OCI-LY3 (cell line): ENCODE measurements around the gene IRGQ.
"Not testable (repeated sequence)": the region's sequence is repeated elsewhere in the genome, so short reads cannot be mapped to it uniquely, and the experiment has no call there.

Experiments
- H2AFZ ChIP-seq: fragments of 200-600, 300-600 bp; shearing (Covaris generic); 2 replicates; pipeline ENCODE4 v1.6.0; 2014; ENCODE audit warnings: antibody characterized with exemption, low read depth, low read length
- H3K27ac ChIP-seq: fragments of 200-600, 300-600 bp; sonication (generic); 2 replicates; pipeline ENCODE4 v1.5.1; 2014; ENCODE audit warnings: mild to moderate bottlenecking, low read length, moderate library complexity, mixed read lengths
- H3K27me3 ChIP-seq: fragments of 200-600, 300-600 bp; sonication (generic); 2 replicates; pipeline ENCODE4 v1.6.1; 2014; ENCODE audit warnings: low read depth, low read length, mixed read lengths
- H3K36me3 ChIP-seq: fragments of 200-600, 300-600 bp; sonication (generic); replicated peaks from 2 replicates; pipeline ENCODE3; 2014; ENCODE audit warnings: low read depth, low read length, mixed read lengths
- H3K4me1 ChIP-seq: fragments of 300-600, 200-600 bp; sonication (generic); 2 replicates; pipeline ENCODE4 v1.6.1; 2014; ENCODE audit warnings: low read length, mixed read lengths
- H3K4me2 ChIP-seq: fragments of 200-600, 300-600 bp; sonication (generic); 2 replicates; pipeline ENCODE4 v1.6.1; 2014; ENCODE audit warnings: low read length, mixed read lengths
- H3K4me3 ChIP-seq: fragments of 300-600, 200-600 bp; sonication (generic); 2 replicates; pipeline ENCODE4 v1.5.1; 2014; ENCODE audit warnings: antibody characterized with exemption, mild to moderate bottlenecking, low read length, moderate library complexity
- H3K79me2 ChIP-seq: fragments of 300-600, 200-600 bp; shearing (Covaris generic); 2 replicates; pipeline ENCODE4 v1.6.1; 2014; ENCODE audit warnings: mild to moderate bottlenecking, low read length, mixed read lengths
- H3K9ac ChIP-seq: fragments of 300-600, 200-600 bp; shearing (Covaris generic); 2 replicates; pipeline ENCODE4 v1.6.0; 2014; ENCODE audit warnings: mild to moderate bottlenecking, low read length, moderate library complexity
- H3K9me3 ChIP-seq: fragments of 200-600, 300-600 bp; shearing (Covaris generic); 2 replicates; pipeline ENCODE4 v1.6.1; 2014; ENCODE audit warnings: low read length, mixed read lengths; ENCODE audit not compliant: insufficient read depth
- H4K20me1 ChIP-seq: fragments of 200-600, 300-600 bp; sonication (generic); 2 replicates; pipeline ENCODE4 v1.6.1; 2016; ENCODE audit warnings: low read length, mixed read lengths; ENCODE audit not compliant: insufficient read depth
- EZH2phosphoT487 ChIP-seq: fragments of 200-600 bp; shearing (Covaris generic); IDR thresholded peaks from 2 replicates; pipeline ENCODE4 v1.6.1; 2018; ENCODE audit warnings: antibody characterized with exemption, mixed run types, low read depth
- TF ChIP-seq, protein P1 (sequence below): fragments of 200-600, 300-600 bp; sonication (generic); IDR thresholded peaks from 2 replicates; pipeline ENCODE4 v1.5.1; 2014; ENCODE audit warnings: antibody characterized with exemption, low read length, low read depth

Gene IRGQ

DNA sequence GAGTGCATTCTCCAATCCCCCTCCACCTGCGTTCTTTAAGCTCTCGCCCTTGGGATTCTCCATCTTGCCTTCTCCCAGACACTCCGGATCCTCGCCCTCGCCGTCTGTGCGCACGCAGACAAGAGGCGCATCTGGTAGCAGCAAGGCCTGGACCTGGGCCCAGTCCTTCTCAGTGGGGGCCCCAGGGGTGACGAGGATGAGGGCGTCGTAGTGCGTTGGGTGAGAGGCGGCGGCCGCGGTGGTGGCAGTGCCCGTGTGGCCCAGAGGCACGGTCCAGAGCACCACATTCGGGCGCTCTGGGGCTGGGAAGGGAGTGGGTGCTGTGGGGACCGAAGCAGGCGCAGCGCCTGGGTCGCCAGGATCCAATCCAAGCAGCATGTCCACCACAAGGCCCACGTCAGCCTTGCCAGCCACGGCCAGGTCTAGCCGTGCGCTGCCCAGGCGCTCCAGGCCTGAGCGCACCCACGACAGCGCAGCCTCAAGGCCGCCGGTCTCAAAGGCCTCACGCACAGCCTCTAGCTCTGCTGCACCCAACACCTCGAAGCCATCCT is 3.1 kb downstream of the IRGQ start:
- Histone ChIP-seq H3K9me3 (no peaks in the 10 kb centered on the region), H3K36me3 (peaks cover 25% of the 10 kb centered on the region)

DNA sequence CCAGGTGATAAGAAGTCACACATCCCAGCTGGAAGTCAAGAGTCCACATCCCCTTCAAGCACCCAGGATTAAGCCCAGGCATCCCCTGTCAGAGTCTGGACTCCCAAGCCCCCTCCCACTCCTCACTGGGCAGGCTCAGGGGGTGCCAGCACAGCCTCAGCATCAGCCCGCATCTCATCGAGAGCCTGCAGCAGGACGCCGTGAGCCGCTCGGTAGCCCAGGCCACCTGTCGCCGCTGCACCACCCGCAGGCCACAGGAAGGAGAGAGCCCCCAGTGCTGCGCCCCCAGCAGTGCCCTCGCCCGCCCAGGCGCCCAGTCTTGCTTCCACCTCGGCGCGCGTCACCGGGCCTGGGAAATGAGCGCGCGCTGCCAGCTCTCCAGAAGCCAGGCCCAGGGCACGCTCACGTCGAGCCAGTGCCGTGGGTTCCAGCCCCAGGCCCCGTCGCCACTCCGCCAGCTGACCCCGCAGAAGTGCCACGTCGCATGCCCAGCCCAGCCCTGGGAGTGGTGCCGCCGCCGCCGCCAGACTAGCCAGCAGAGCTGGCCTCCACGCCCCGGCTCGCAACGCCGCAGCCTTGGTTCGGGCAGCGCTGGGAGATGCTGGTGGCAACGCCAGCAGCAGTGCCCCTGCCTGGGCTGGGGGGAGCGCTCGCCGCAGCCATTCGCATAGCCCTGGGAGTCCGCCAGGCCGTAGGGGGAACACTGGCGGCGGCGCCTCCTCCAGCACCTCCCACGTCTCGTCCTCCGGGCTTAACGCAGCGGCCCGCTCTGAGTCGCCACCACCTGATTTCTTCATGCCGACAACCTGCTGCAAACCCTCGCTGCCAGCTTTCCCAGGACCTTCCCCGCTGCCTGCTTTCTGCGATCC is 3.8 kb downstream of the IRGQ start:
- TF ChIP-seq, protein P1, sequence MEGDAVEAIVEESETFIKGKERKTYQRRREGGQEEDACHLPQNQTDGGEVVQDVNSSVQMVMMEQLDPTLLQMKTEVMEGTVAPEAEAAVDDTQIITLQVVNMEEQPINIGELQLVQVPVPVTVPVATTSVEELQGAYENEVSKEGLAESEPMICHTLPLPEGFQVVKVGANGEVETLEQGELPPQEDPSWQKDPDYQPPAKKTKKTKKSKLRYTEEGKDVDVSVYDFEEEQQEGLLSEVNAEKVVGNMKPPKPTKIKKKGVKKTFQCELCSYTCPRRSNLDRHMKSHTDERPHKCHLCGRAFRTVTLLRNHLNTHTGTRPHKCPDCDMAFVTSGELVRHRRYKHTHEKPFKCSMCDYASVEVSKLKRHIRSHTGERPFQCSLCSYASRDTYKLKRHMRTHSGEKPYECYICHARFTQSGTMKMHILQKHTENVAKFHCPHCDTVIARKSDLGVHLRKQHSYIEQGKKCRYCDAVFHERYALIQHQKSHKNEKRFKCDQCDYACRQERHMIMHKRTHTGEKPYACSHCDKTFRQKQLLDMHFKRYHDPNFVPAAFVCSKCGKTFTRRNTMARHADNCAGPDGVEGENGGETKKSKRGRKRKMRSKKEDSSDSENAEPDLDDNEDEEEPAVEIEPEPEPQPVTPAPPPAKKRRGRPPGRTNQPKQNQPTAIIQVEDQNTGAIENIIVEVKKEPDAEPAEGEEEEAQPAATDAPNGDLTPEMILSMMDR: no peak
- no peak for TF ChIP-seq EZH2phosphoT487
- Histone ChIP-seq H4K20me1 (no peaks in the 10 kb centered on the region), H3K79me2 (peaks cover 31% of the 10 kb centered on the region), H3K9ac (no peak overlapping the region), H3K4me2 (no peak overlapping the region), H3K27ac (no peak overlapping the region), H3K27me3 (no peaks in the 10 kb centered on the region), H3K9me3 (no peaks in the 10 kb centered on the region), H3K4me1 (peaks cover 11% of the 10 kb centered on the region), H3K4me3 (no peak overlapping the region), H2AFZ (no peak overlapping the region), H3K36me3 (peaks cover 25% of the 10 kb centered on the region)

More for the DNA sequence above, 3.1 kb downstream of the IRGQ start:
- TF ChIP-seq, protein P1: no peak
- no peak for TF ChIP-seq EZH2phosphoT487
- Histone ChIP-seq H3K27me3 (no peaks in the 10 kb centered on the region), H3K4me2 (no peak overlapping the region), H3K4me3 (no peak overlapping the region), H4K20me1 (no peaks in the 10 kb centered on the region), H3K4me1 (peaks cover 19% of the 10 kb centered on the region), H3K27ac (no peak overlapping the region), H3K9ac (no peak overlapping the region), H3K79me2 (peaks cover 39% of the 10 kb centered on the region), H2AFZ (no peak overlapping the region)

DNA sequence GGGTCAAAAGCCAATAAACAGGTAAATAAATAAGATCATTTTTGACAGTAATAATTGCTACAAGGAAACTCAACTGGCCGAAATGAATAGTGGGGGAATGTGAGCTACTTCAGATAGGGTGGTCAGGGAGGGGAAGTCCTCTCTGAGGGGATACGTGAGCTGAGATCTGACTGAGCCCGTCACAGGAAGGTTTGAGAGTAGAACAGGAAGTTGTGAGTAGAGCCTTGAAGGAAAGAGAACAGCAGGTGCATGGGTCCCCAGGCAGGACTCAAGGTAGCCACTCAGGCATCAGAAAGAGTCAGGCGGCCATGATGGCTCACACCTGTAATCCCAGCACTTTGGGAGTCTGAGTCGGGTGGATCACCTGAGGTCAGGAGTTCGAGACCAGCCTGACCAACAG is 6.3 kb downstream of the IRGQ start:
- Histone ChIP-seq H3K27ac (no peak overlapping the region), H3K4me2 (no peak overlapping the region), H3K9me3 (no peaks in the 10 kb centered on the region), H3K36me3 (peaks cover 39% of the 10 kb centered on the region), H3K9ac (no peak overlapping the region), H3K27me3 (no peaks in the 10 kb centered on the region), H3K4me1 (peaks cover 8% of the 10 kb centered on the region; the same call in 1 of the 2 replicates), H3K79me2 (peaks cover 12% of the 10 kb centered on the region), H4K20me1 (no peaks in the 10 kb centered on the region), H3K4me3 (no peak overlapping the region), H2AFZ (no peak overlapping the region)
- no peak for TF ChIP-seq EZH2phosphoT487
- TF ChIP-seq, protein P1: no peak

- no peaks in the 10 kb centered on the region for H3K9me3 ChIP-seq
- H3K4me3 ChIP-seq: no peak overlapping the region
- H3K4me1 ChIP-seq: peaks cover 4% of the 10 kb centered on the region; the same call in 1 of the 2 replicates
- H4K20me1 ChIP-seq: no peaks in the 10 kb centered on the region
- H3K27ac ChIP-seq: no peak overlapping the region
- TF ChIP-seq EZH2phosphoT487: no peak
- TF ChIP-seq, protein P1: no peak
- H3K36me3 ChIP-seq: peaks cover 39% of the 10 kb centered on the region
- no peak overlapping the region for H2AFZ ChIP-seq
- H3K4me2 ChIP-seq: no peak overlapping the region
- no peaks in the 10 kb centered on the region for H3K27me3 ChIP-seq
- H3K79me2 ChIP-seq: peaks cover 8% of the 10 kb centered on the region
- no peak overlapping the region for H3K9ac ChIP-seq
These were observed 6.7 kb downstream of the IRGQ start for GRCh38 chr19:43589277-43589676.

- H3K4me2 ChIP-seq, H2AFZ ChIP-seq, H3K27ac ChIP-seq, H3K27me3 ChIP-seq, H3K4me3 ChIP-seq, H3K4me1 ChIP-seq, H4K20me1 ChIP-seq, H3K9ac ChIP-seq, H3K79me2 ChIP-seq, H3K9me3 ChIP-seq: not testable (repeated sequence)
- H3K36me3 ChIP-seq: peaks cover 24% of the 10 kb centered on the region
These were observed 8.9 kb downstream of the IRGQ start for GRCh38 chr19:43587029-43587428.
